GM03348 (cell line): ENCODE data around the gene PSMD9.
"Not testable (repeated sequence)": the region's sequence is repeated elsewhere in the genome, so short reads cannot be mapped to it uniquely, and the experiment has no call there.

ENCODE experiments used
- DNase-seq: peaks from one replicate; pipeline ENCODE4 v3.0.0; 2012; ENCODE audit warnings: low spot score

The PSMD9 gene, protein sequence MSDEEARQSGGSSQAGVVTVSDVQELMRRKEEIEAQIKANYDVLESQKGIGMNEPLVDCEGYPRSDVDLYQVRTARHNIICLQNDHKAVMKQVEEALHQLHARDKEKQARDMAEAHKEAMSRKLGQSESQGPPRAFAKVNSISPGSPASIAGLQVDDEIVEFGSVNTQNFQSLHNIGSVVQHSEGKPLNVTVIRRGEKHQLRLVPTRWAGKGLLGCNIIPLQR

DNA sequence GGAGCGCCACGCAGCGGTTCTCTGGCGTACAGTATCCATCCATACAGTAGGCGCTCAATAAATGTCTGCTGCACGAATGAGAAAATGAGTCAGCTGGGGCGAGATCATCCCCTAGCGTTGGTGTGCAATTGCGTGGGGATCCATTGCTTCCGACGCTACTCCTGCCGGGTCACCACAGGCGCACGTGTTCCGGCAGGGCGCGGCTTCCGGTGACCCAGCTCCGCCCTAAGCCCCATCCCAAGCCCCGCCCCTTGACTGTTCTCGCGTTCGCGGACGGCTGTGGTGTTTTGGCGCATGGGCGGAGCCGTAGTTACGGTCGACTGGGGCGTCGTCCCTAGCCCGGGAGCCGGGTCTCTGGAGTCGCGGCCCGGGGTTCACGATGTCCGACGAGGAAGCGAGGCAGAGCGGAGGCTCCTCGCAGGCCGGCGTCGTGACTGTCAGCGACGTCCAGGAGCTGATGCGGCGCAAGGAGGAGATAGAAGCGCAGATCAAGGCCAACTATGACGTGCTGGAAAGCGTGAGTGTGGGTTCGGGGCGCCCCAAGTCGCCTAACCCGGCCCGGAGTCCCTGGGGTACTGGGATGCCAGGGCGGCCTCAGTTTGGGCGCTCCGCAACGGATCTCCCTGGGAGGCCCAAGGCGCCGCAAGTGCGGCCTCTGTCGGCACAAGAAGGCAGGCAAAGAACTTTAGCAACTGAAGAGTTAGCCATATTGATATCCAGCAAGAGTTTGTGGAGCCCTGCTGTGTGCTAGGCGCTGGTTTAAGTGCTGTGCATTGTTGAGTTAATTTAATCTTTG lies at the start of gene PSMD9:
TSS of gene PSMD9 (plus strand) at position 313 of the 796 bp plus-strand sequence. CDS start at position 380, 67 bp downstream.
- DNase-seq, result peak; percentile 98

DNA sequence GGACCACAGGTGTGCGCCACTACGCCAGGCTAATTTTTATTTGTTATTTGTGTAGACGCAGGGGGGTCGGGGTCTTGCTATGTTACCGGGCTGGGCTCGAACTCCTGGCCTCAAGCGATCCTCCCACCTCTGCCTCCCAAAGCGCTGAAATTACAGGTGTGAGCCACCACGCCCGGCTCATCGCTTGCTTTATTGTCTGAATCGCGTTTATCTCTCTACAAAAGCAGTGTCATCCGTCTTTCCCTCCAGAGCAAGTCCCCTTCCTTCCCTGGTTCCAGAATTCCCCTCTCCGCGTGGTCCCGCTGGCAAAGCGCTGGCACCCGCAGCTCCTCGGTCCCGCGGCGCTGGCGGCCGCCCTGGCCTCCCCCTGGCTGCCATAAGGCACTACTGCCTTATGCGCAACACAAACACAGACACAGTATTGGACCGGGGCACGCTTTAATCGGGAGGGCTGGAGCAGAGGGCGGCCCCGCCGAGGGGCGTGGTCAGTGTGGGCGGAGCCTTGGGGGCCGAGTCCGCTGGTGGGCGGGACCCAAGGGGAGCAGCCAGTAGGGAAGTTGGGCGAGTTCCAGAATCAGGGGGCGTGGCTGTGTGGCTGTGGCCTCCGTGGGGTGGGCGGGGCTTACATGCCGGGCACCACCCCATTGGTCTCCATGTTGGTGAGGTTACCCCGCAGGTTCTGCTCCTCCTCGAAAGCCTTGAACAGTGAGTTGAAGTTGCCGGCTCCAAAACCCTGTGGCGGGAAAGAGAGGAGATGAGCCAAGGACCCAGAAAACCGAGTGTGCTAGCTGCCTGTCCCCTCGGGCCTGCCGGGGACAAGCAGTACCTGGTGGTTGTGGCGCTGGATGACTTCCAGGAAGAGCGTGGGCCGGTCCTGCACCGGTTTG lies 49.2 kb upstream of the PSMD9 start:
- DNase-seq, result peak; percentile 100

DNA sequence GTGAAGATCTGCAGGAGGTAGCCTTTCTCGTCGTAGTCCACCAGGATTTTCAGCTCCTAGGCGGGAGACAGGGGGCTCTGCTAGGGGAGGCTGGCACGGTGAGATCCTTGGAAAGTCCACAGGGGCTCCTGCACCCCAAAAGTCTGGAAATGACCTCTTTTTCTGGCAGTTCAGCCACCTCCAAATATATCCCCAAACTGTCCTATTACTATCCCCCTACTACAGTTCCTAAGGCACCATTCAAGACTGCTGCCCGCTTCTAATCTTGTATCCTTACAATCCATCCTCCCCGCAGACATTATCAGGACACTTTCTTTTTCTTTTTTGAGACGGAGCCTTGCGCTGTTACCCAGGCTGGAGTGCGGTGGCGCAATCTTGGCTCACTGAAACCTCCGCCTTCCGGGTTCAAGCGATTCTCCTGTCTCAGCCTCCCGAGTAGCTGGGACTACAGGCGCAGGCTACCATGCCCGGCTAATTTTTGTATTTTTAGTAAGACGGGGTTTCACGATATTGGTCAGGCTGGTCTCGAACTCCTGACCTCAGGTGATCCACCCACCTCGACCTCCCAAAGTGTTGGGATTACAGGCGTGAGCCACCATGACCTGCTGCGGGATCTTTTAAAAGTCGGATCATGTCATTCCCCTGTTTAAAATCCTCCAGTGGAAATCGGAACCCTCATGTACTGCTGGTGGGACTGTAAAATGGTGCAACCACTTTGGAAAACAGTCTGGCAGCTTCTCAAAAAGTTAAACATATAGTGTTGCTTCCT lies 48.4 kb upstream of the PSMD9 start:
- no peak for DNase-seq

DNA sequence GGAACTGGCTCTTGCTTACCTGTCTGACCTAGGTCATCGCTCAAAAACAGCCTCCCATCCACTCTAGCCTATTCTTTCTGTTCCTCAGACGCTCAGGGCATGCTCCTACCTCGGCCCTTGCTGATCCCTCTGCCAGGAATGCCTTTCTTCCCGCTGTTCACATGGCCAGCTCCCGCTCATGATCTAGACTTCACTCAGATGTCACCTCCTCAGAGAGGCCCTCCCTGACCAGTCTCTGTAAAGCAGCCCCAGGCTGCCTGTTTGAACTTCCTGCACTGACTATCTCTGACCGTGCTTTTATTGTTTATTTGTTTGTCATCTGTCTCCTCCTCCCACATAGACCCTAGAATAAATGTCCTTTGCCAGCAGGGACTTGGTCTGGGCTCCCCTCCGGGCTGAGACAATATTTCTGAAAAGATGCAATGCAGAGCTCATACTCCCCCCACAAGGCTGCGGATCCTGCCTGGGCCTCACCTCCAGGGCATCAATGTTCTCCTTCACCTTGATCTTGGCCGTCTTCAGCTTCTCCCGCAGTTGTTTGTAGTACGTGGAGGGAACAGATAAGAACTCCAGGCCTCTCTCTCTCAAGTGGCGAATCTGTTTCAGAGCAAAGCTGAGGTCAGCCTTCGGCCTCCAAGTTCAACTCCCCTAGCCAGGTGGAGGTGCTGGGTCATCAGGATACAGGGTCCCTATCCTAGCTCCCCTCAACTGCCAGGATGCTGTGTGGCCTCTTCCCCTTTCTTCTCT lies 45.2 kb upstream of the PSMD9 start:
- no peak for DNase-seq

DNA sequence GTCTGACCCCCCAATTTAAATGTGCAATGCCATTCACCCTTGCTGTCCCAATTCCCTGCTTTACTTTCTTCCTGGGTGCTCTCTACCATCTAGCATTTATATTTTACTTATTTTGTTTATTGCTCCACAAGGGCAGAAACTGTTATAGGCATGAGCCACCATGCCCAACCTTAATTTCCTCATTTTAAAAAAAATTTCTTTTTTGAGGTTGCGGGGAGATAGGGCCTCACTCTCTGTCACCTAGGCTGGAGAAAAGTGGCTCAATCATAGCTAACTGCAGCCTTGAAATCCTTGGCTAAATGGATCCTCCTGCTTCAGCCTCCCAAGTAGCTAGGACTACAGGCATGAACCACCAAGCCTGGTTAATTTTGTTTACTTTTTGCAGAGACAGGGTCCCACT lies 42.9 kb upstream of the PSMD9 start:
- no peak for DNase-seq

DNA sequence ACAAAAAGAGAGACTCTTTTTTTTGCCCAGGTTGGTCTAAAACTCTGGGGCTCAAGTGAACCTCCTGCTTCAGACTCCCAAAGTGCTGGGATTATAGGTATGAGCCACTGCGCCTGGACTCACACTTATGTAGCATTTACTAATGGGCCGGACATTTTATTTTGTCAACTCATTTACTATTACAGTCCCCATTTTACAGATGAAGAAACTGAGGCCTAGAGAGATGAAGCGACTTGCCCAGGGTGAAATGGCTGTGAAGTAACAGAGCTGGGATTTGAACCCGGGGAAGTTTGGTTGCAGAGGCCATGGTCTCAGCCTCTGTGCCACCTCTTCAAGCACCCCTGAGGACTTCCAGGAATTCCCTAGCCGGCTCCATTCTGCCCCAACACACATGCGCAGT lies 39.4 kb upstream of the PSMD9 start:
- DNase-seq, result no peak

DNA sequence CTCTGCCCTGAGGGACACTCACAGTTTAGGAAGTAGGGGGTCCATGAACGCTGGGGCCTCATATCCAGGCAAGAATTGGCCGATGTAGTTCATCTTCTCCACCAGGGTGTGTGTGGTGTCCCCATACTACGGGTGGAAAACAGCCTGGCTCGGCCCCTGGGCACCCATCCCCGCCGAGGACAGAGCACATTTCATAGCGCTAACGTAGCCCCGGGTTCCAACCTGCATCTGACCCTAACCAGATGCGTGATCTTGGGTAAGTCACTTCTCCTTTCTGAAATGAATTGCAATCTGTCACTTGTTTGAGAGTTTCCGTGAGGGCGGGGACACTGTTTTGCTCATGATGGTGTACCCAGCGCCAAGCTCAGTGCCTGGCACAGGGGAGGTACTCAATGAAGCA lies 38.9 kb upstream of the PSMD9 start:
- DNase-seq, result no peak

DNA sequence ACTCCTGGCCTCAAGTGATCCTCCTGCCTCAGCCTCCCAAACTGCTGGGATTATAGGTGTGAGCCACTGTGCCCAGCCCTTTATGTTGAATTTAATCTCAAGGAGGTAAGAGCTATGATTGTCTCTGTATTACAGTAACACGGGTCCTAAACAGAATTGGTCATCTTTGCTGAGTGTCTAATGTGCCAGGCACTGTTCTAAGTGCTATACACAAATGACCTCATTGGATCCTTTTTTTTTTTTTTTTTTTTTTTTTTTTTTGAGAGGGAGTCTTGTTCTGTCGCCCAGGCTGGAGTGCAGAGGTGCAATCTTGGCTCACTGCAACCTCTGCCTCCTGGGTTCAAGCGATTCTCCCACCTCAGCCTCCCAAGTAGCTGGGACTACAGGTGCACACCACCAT lies 36.2 kb upstream of the PSMD9 start:
- not testable (repeated sequence) for DNase-seq

DNA sequence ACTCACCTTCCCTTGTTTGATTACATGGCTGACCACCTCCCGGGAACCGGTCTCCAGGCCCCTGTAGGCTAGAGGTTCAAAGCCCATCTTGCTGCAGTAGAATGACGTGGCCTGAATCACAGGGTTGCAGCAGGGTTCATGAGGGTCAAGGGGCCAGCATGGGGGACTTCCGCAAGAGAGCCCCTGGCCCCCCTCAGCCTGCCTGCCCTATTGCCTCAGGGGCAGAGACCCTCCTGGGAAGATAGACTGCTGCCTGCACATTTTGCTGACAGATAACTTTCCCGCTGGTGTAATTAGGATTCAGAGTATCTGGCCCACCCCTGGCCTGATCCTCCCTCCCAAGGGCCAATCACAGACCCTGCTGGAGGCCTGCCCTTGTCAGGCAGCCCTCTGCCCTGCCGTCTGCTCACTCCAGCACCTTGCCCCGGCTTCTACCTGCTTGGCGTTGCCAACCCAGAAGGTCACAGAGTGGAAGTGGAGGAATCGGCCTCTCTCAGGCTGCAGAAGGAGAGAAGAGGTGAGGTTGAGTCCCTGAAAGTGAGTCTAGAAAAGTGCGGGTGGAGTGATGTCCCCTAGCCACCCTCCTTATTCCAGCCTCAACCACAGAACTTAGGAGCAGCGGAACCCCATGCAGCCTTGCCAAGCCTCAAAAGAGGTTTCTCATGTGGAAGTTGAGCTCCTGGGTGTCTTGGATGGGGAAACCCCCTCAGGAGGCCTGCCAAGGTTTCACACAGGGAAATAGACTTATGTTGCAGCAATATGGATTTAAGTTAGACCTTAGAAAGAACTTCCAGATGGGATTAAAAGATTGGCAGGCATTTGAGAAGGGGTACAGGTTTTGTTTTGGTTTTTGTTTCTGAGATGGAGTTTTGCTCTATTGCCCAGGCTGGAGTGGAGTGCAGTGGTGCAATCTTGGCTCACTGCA lies 31.0 kb upstream of the PSMD9 start:
- no peak for DNase-seq

DNA sequence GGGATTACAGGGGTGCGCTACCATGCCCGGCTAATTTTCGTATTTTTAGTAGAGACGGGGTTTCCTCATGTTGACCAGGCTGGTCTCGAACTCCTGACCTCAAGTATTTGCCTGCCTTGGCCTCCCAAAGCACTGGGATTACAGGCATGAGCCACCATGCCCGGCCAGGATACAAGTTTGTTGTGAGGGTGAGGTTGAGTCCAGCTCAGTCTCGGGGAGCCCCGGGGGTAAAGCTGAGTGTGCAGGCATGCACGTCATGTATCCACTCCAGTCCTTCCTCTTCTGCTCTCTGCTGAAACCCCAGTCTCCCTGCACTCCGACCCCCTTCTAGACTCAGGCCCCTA lies 30.3 kb upstream of the PSMD9 start:
- no peak for DNase-seq

DNA sequence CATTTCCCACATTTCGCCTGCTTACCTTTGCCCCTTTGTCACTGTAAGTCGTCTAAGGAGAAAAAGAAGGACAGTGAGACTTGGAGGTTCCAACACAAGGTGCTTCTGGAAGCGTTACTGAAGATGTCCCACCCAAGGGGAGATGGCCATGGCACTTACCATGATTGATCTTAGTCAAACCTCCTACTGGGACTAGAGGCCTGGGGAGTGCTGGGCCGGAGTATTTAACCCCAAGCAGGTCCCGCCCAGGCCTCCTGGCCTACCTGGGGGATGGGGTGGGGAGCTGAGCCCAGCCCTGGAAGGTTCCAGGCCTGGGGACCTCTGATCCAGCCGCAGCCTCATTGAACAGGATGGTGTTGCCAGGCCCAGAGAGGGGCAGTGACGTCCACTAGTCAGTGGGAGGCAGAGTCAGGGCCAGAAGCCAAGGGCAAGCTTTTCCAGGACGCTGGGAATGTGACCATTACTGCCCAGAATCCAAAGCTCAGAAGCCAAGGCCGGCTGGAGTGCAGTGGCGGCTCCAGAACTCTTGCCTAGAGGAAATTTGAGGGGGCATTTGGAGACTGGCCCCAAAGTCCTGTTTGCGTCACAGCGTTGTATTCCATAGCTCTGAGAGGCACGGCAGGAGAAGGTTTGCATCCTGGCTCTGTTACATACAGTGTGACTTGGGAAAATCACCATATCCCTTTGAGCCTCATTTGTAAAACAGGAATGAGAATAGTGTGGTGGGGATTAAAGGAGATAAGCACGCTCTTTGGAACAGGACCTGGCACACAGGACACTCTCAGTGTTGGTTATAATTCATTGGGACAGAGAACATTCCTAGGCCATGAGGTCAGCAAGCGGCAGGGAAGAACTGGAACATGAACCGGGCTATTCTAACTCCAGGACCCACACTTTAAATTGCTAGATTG lies 29.7 kb upstream of the PSMD9 start, which contains the start of gene HPD:
TSS of gene HPD (minus strand) at position 198 of the 911 bp plus-strand sequence. CDS start at position 162, 36 bp downstream.
- peak; percentile 84 for DNase-seq

DNA sequence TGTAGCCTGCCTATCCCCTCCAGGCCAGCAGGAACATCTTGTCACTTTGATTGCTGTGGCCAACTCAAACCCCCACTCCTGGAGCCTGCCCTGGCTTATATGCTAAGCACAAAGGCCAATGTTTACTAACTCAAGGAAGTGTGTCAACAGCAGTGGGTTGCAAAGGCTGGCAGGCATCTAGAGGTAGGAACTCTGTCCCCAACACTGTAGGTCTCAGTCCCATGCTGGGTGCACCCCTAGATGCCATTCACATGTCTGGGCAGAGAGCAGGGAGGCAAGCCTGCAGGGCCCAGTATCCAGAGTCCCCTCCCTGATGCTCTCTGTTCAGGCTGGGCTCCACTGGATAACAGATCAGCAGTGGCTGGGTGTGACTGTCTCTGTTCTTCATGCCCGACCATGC lies 28.3 kb upstream of the PSMD9 start:
- no peak for DNase-seq

DNA sequence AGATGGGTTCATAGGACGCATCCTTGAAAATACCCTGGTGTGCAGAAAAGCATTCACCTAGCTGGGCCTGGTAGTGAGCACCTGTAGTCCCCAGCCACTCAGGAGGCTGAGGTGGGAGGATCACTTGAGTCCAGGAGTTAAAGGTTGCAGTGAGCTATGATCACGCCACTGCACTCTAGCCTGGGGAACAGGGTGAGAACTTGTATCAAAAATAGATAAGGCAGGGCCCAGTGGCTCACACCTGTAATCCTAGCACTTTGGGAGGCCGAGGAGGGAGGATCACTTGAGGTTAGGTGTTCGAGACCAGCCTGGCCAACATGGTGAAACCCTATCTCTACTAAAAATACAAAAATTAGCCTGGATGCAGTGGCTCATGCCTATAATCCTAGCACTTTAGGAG lies 27.9 kb upstream of the PSMD9 start:
- DNase-seq, result not testable (repeated sequence)

DNA sequence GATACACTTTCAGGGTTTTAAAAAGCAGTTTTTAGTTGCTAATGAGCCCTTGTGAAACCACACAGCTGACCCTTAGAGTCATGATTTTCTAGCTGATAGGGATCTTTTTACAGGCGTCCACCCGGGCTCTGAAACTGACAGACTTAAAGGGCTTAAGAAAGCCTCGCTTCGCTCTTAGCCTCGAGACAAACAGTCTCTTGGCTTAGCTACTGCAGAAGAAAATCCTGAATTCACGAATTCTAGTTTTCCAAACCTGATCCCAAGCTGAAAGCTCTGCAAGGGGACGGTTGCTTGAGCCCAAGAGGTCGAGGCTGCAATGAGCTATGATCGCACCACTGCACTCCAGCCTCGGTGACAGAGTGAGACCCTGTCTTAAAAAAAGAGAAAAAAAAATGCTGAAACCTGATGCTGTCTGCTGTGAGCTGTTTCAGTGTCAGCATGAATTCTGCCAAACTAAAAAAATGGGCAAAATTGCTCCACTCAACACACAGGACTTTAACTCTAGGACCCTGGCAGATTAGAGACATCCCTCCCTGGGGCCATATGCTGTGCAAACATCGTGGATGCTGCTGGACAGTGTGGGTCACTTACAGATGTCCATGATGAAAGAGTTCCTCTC lies 26.8 kb upstream of the PSMD9 start:
- DNase-seq, result no peak

DNA sequence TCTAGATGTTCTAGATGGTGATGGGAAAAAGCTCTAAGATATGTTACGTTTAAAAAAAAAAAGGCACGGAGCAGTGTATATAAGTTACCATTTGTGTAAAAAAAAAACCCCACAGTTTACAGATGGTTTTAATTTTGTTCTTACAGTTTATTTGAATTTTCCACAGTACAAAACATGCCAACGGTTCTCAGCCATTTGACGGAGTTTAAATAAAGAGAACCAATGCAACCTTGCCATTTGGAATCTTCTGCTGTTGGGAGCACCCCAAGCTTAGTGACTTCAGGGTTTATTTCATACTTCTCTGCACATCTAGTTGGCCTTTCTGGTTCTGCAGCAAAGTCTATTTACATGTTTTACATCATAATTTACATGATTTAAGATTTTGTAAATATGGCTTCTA lies 22.3 kb upstream of the PSMD9 start:
- DNase-seq, result no peak

DNA sequence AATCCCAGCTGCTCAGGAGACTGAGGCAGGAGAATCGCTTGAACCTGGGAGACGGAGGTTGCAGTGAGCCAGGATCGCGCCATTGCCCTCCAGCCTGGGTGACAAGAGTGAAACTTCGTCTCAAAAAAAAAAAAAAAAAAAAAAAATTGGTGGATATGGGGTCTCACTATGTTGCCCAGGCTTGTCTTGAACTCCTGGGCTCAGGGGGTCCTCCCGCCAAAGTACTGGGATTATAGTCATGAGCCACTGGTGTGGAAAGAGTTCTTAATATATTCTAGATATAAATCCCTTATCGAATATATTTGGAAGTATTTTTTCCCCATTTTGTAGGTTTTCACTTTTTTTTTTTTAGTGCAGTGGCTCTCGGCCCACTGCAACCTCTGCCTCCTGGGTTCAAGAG lies 19.4 kb upstream of the PSMD9 start:
- DNase-seq, result not testable (repeated sequence)

DNA sequence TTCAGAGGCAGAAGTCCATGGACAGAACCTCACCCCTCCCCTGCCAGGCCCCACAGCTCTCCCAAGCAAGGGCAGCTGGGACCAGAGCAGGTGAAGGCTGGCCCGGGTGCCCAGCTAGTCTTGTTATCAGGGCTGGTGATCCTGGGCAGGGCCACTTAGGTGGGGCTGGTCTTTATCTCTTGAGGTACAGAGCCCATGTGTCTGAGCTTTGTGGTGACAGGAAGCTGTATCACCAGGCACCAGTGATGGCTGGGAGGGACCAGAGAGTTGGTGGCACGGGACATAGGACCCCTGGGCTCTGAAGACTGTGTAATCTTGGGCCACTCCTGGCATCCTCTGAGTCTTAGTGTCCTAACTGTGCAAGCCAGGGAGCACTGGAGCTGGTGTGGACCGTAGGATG lies 17.1 kb upstream of the PSMD9 start:
- DNase-seq, result no peak

DNA sequence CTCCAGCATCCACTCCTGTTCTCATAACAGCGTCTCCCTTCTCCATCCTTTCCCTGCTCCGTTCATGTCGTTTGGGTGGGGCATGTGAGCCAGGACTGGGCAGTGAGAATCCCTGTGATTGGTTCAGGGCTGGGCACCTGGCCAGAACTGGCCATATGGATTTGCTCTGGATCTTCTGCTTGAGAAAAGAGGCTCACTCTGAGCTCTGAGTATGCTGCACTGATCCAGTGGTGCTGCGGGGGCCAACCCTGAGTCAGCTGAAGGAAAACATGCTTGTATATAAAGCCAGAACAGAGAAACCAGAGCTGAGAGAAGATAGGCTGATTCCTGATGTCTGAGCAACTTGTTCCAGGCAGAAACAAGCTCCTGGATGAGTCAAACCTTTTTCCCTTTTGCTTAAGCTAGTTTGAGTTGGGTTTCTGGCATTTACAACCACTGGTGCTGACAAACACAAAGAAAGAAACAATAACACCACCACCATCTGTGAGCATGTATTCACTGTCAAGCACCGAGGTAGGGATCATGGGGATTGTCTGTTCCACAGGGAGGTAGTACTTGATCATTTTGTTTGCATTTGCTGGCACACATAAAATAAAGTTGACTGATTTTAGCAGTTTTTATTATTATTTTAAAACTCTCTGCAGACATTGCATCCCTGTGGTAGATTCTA lies 15.9 kb upstream of the PSMD9 start:
- peak; percentile 79 for DNase-seq
